ENCODE results near the gene ARHGDIG. TPM values are rescaled to one million over a fixed set of nuclear protein-coding genes. Genes with fewer than 3 reads are reported as not detected.

ARHGDIG gene
- total and polyA plus RNA-seq, 3 donors (not counting 1 experiment from before 2014, with no cell fraction given): not detected

Other genes with a start within 250 kb of the ARHGDIG start
- 10 to 100 TPM in 1 of 2 donors, 1 to 10 TPM in 1; 2.5 to 16.0 TPM for gene POLR3K, start 227.0 kb upstream of the ARHGDIG start, total RNA-seq
- 37.7 TPM for gene POLR3K, start 227.0 kb upstream of the ARHGDIG start, polyA plus RNA-seq
- gene SNRNP25, start 226.8 kb upstream of the ARHGDIG start, total RNA-seq: 10 to 100 TPM in 1 of 2 donors, 1 to 10 TPM in 1; 7.3 to 27.0 TPM
- 54.3 TPM for gene SNRNP25, start 226.8 kb upstream of the ARHGDIG start, polyA plus RNA-seq
- gene RHBDF1, start 208.0 kb upstream of the ARHGDIG start, total RNA-seq: 10 to 100 TPM; 20.5 to 42.0 TPM
- 25.8 TPM for gene RHBDF1, start 208.0 kb upstream of the ARHGDIG start, polyA plus RNA-seq
- gene MPG, start 202.4 kb upstream of the ARHGDIG start, total RNA-seq: 10 to 100 TPM; 50.7 to 70.5 TPM
- 50.9 TPM for gene MPG, start 202.4 kb upstream of the ARHGDIG start, polyA plus RNA-seq
- gene NPRL3, start 141.9 kb upstream of the ARHGDIG start, total RNA-seq: 10 to 100 TPM; 13.3 to 44.5 TPM
- gene NPRL3, start 141.9 kb upstream of the ARHGDIG start, polyA plus RNA-seq: 15.7 TPM
- not detected for gene HBZ, start 127.9 kb upstream of the ARHGDIG start, total RNA-seq
- not detected for gene HBZ, start 127.9 kb upstream of the ARHGDIG start, polyA plus RNA-seq
- gene HBM, start 114.6 kb upstream of the ARHGDIG start, total RNA-seq: not detected
- gene HBM, start 114.6 kb upstream of the ARHGDIG start, polyA plus RNA-seq: not detected
- gene HBA2, start 107.7 kb upstream of the ARHGDIG start, total RNA-seq: not detected
- not detected for gene HBA2, start 107.7 kb upstream of the ARHGDIG start, polyA plus RNA-seq
- 1 to 10 TPM in 1 of 2 donors, not detected in 1; 1.9 TPM for gene HBA1, start 103.9 kb upstream of the ARHGDIG start, total RNA-seq
- 1.3 TPM for gene HBA1, start 103.9 kb upstream of the ARHGDIG start, polyA plus RNA-seq
- 1 to 10 TPM in 1 of 2 donors, not detected in 1; 1.3 TPM for gene HBQ1, start 100.1 kb upstream of the ARHGDIG start, total RNA-seq
- gene HBQ1, start 100.1 kb upstream of the ARHGDIG start, polyA plus RNA-seq: 0.45 TPM
- 10 to 100 TPM; 29.3 to 56.8 TPM for gene LUC7L, start 51.1 kb upstream of the ARHGDIG start, total RNA-seq
- gene LUC7L, start 51.1 kb upstream of the ARHGDIG start, polyA plus RNA-seq: 17.0 TPM
- 10 to 100 TPM; 58.4 to 76.3 TPM for gene FAM234A, start 45.8 kb upstream of the ARHGDIG start, total RNA-seq
- gene FAM234A, start 45.8 kb upstream of the ARHGDIG start, polyA plus RNA-seq: 32.4 TPM
- under 1 TPM; 0.33 to 0.49 TPM for gene RGS11, start 4.6 kb upstream of the ARHGDIG start, total RNA-seq
- gene RGS11, start 4.6 kb upstream of the ARHGDIG start, polyA plus RNA-seq: 0.14 TPM
- not detected for gene PDIA2, start 2.6 kb downstream of the ARHGDIG start, total RNA-seq
- not detected for gene PDIA2, start 2.6 kb downstream of the ARHGDIG start, polyA plus RNA-seq
- gene AXIN1, start 72.1 kb downstream of the ARHGDIG start, total RNA-seq: 10 to 100 TPM; 21.7 to 31.2 TPM
- 13.0 TPM for gene AXIN1, start 72.1 kb downstream of the ARHGDIG start, polyA plus RNA-seq
- 10 to 100 TPM; 49.8 to 83.9 TPM for gene MRPL28, start 89.9 kb downstream of the ARHGDIG start, total RNA-seq
- gene MRPL28, start 89.9 kb downstream of the ARHGDIG start, polyA plus RNA-seq: 155 TPM
- gene PGAP6, start 101.4 kb downstream of the ARHGDIG start, total RNA-seq: 10 to 100 TPM; 31.3 to 44.5 TPM
- gene PGAP6, start 101.4 kb downstream of the ARHGDIG start, polyA plus RNA-seq: 73.2 TPM
- 10 to 100 TPM; 64.7 to 74.4 TPM for gene NME4, start 116.6 kb downstream of the ARHGDIG start, total RNA-seq
- gene NME4, start 116.6 kb downstream of the ARHGDIG start, polyA plus RNA-seq: 88.6 TPM
- 10 to 100 TPM; 19.2 to 26.6 TPM for gene DECR2, start 121.3 kb downstream of the ARHGDIG start, total RNA-seq
- gene DECR2, start 121.3 kb downstream of the ARHGDIG start, polyA plus RNA-seq: 14.5 TPM
- gene RAB11FIP3, start 145.1 kb downstream of the ARHGDIG start, total RNA-seq: 10 to 100 TPM; 14.2 to 30.4 TPM
- gene RAB11FIP3, start 145.1 kb downstream of the ARHGDIG start, polyA plus RNA-seq: 7.3 TPM
- 10 to 100 TPM; 32.8 to 58.5 TPM for gene CAPN15, start 247.1 kb downstream of the ARHGDIG start, total RNA-seq
- gene CAPN15, start 247.1 kb downstream of the ARHGDIG start, polyA plus RNA-seq: 18.9 TPM

Measured in mammary epithelial cell (primary cell).